MM.1S (cell line): Measurements from ENCODE around the gene LYPD1.

Experiments used
- DNase-seq: peaks from one replicate; pipeline ENCODE4 v3.0.0-alpha.2; 2015
- H2AFZ ChIP-seq: fragments of 300-600 bp; sonication (generic); 2 replicates; pipeline ENCODE4 v1.6.0; 2016; ENCODE audit warnings: antibody characterized with exemption, low read length
- H3F3A ChIP-seq: fragments of 300-600 bp; sonication (generic); 2 replicates; pipeline ENCODE4 v1.6.1; 2016; ENCODE audit warnings: mild to moderate bottlenecking, antibody characterized with exemption, low read length, moderate library complexity, mixed read lengths; ENCODE audit not compliant: insufficient read depth
- H3K27ac ChIP-seq: fragments of 300-600 bp; sonication (generic); 2 replicates; pipeline ENCODE4 v1.5.1; 2016; ENCODE audit warnings: mild to moderate bottlenecking, low read length
- H3K27me3 ChIP-seq: fragments of 300-600 bp; sonication (generic); replicated peaks from 2 replicates; pipeline ENCODE4 v1.6.0; 2016; ENCODE audit warnings: low read length; ENCODE audit not compliant: insufficient read depth
- H3K36me3 ChIP-seq: fragments of 300-600 bp; sonication (generic); replicated peaks from 2 replicates; pipeline ENCODE4 v1.6.1; 2016; ENCODE audit warnings: mild to moderate bottlenecking, low read length, mixed read lengths; ENCODE audit not compliant: insufficient read depth
- H3K4me1 ChIP-seq: fragments of 300-600 bp; sonication (generic); 2 replicates; pipeline ENCODE4 v1.6.1; 2016; ENCODE audit warnings: low read length, mixed read lengths
- H3K4me2 ChIP-seq: fragments of 300-600 bp; sonication (generic); 2 replicates; pipeline ENCODE4 v1.6.0; 2016; ENCODE audit warnings: low read depth, low read length
- H3K4me3 ChIP-seq: fragments of 300-600 bp; sonication (generic); 2 replicates; pipeline ENCODE4 v1.5.1; 2016; ENCODE audit warnings: low read length, mixed read lengths
- H3K79me2 ChIP-seq: fragments of 300-600 bp; sonication (generic); 2 replicates; pipeline ENCODE4 v1.6.1; 2016; ENCODE audit warnings: mixed run types, low read length, mixed read lengths
- H3K9ac ChIP-seq: fragments of 300-600 bp; sonication (generic); 2 replicates; pipeline ENCODE4 v1.6.1; 2016; ENCODE audit warnings: low read length, mixed read lengths
- H3K9me2 ChIP-seq: fragments of 300-600 bp; sonication (generic); replicated peaks from 2 replicates; pipeline ENCODE4 v1.6.1; 2016; ENCODE audit warnings: mild to moderate bottlenecking, low read length, mixed read lengths; ENCODE audit not compliant: insufficient read depth
- H3K9me3 ChIP-seq: fragments of 300-600 bp; sonication (generic); replicated peaks from 2 replicates; pipeline ENCODE4 v1.6.1; 2016; ENCODE audit warnings: mild to moderate bottlenecking, low read length, mixed read lengths; ENCODE audit not compliant: insufficient read depth
- H4K20me1 ChIP-seq: fragments of 300-600 bp; sonication (generic); 2 replicates; pipeline ENCODE4 v1.6.1; 2016; ENCODE audit warnings: mild to moderate bottlenecking, low read length, moderate library complexity, mixed read lengths; ENCODE audit not compliant: insufficient read depth
- EZH2 ChIP-seq: fragments of 300-600 bp; sonication (generic); optimal IDR thresholded peaks from 2 replicates; pipeline ENCODE3; 2017; ENCODE audit warnings: low read depth, mild to moderate bottlenecking, antibody characterized with exemption, low read length, mixed read lengths
- EZH2phosphoT487 ChIP-seq: fragments of 300-600 bp; sonication (generic); IDR thresholded peaks from 2 replicates; pipeline ENCODE4 v1.6.1; 2018; ENCODE audit warnings: antibody characterized with exemption, low read length
- TF ChIP-seq, protein P1 (sequence below): fragments of 300-600 bp; sonication (generic); IDR thresholded peaks from 2 replicates; pipeline ENCODE4 v1.5.1; 2016; ENCODE audit warnings: antibody characterized with exemption, low read length, mixed read lengths

LYPD1 gene

GRCh38 chr2:132633635-132634034, 36.4 kb downstream of the LYPD1 start:
- TF ChIP-seq, protein P1, sequence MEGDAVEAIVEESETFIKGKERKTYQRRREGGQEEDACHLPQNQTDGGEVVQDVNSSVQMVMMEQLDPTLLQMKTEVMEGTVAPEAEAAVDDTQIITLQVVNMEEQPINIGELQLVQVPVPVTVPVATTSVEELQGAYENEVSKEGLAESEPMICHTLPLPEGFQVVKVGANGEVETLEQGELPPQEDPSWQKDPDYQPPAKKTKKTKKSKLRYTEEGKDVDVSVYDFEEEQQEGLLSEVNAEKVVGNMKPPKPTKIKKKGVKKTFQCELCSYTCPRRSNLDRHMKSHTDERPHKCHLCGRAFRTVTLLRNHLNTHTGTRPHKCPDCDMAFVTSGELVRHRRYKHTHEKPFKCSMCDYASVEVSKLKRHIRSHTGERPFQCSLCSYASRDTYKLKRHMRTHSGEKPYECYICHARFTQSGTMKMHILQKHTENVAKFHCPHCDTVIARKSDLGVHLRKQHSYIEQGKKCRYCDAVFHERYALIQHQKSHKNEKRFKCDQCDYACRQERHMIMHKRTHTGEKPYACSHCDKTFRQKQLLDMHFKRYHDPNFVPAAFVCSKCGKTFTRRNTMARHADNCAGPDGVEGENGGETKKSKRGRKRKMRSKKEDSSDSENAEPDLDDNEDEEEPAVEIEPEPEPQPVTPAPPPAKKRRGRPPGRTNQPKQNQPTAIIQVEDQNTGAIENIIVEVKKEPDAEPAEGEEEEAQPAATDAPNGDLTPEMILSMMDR, result no peak
- TF ChIP-seq EZH2, result no peak
- TF ChIP-seq EZH2phosphoT487, result no peak
- H3K27ac ChIP-seq, result no peak overlapping the region
- H3K9me2 ChIP-seq, result no peaks in the 10 kb centered on the region
- no peaks in the 10 kb centered on the region for H3K79me2 ChIP-seq
- H3K4me2 ChIP-seq, result no peak overlapping the region
- H3K4me3 ChIP-seq, result no peak overlapping the region
- H3F3A ChIP-seq, result no peaks in the 10 kb centered on the region
- no peaks in the 10 kb centered on the region for H4K20me1 ChIP-seq
- no peak overlapping the region for H3K9ac ChIP-seq
- no peaks in the 10 kb centered on the region for H3K4me1 ChIP-seq
- DNase-seq, result no peak
- H3K36me3 ChIP-seq, result no peaks in the 10 kb centered on the region
- H2AFZ ChIP-seq, result no peak overlapping the region
- H3K27me3 ChIP-seq, result no peaks in the 10 kb centered on the region
- H3K9me3 ChIP-seq, result no peaks in the 10 kb centered on the region

- Histone ChIP-seq H3K36me3 (no peaks in the 10 kb centered on the region), H3K27ac (no peak overlapping the region), H3K4me3 (no peak overlapping the region), H3K4me1 (no peaks in the 10 kb centered on the region), H3K9ac (no peak overlapping the region), H3F3A (no peaks in the 10 kb centered on the region), H4K20me1 (no peaks in the 10 kb centered on the region), H2AFZ (no peak overlapping the region), H3K9me2 (no peaks in the 10 kb centered on the region), H3K27me3 (no peaks in the 10 kb centered on the region), H3K79me2 (no peaks in the 10 kb centered on the region), H3K9me3 (no peaks in the 10 kb centered on the region), H3K4me2 (no peak overlapping the region)
- DNase-seq, result no peak
- TF ChIP-seq, protein P1, result no peak
- TF ChIP-seq EZH2 (no peak), EZH2phosphoT487 (no peak)
Observed at GRCh38 chr2:132632000-132632649, 37.9 kb downstream of the LYPD1 start.

DNA sequence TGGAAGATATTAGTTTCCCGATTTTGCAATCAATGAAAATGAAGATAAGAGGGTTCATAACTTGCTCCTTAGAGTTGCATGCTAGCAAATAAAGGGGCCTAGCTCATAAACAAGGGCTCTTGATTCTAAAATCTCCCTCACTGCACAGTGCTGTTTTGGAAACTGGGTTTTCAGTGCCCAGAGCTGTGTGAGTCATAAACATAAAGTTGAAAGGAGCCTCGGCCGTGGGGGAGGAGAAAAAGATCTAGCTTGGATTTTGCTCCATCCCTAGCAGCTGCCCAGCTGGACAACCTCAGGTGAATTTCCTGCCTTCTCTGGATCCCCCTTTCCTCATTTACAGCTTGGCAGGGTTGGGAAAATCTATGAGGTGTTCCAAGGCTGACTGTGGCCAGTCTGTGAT, 42.5 kb downstream of the LYPD1 start:
- Histone ChIP-seq H3K9ac (no peak overlapping the region), H3K4me3 (no peak overlapping the region), H3K4me1 (no peaks in the 10 kb centered on the region), H3F3A (no peaks in the 10 kb centered on the region), H3K9me3 (no peaks in the 10 kb centered on the region), H4K20me1 (no peaks in the 10 kb centered on the region), H2AFZ (no peak overlapping the region), H3K27ac (no peak overlapping the region), H3K4me2 (no peak overlapping the region), H3K36me3 (no peaks in the 10 kb centered on the region), H3K27me3 (no peaks in the 10 kb centered on the region), H3K79me2 (no peaks in the 10 kb centered on the region), H3K9me2 (no peaks in the 10 kb centered on the region)
- TF ChIP-seq EZH2phosphoT487 (no peak), EZH2 (no peak)
- TF ChIP-seq, protein P1, result no peak
- no peak for DNase-seq
